NCI-H69 (cell line): ENCODE measurements around the gene AHRR.
A peak's percentile ranks its signal among the peaks of the same experiment; 100 is the strongest.
"Not testable (repeated sequence)": the region's sequence is repeated elsewhere in the genome, so short reads cannot be mapped to it uniquely, and the experiment has no call there.

Source experiments
- DNase-seq: peaks from one replicate; lab custom pipeline; 2025; lab: John Stamatoyannopoulos, UW

Gene AHRR

GRCh38 chr5:305459-305858 lies 16.1 kb upstream of the AHRR start:
- DNase-seq = no peak

- DNase-seq = no peak
Measured at GRCh38 chr5:306011-306805, 15.3 kb upstream of the AHRR start.

- no peak for DNase-seq
Measured at GRCh38 chr5:307306-307705, 14.2 kb upstream of the AHRR start.

GRCh38 chr5:307794-308579 lies 13.5 kb upstream of the AHRR start:
- no peak for DNase-seq

- no peak for DNase-seq
Measured at GRCh38 chr5:308672-309271, 12.7 kb upstream of the AHRR start.

- DNase-seq = not testable (repeated sequence)
Measured at GRCh38 chr5:309831-310230, 11.7 kb upstream of the AHRR start.

- no peak for DNase-seq
Measured at GRCh38 chr5:310516-310915, 11.0 kb upstream of the AHRR start.

- DNase-seq = no peak
Measured at GRCh38 chr5:310941-311434, 10.5 kb upstream of the AHRR start.

GRCh38 chr5:311963-312362 lies 9.6 kb upstream of the AHRR start:
- no peak for DNase-seq

- DNase-seq = no peak
Measured at GRCh38 chr5:312845-313244, 8.7 kb upstream of the AHRR start.

GRCh38 chr5:313265-313664 lies 8.2 kb upstream of the AHRR start:
- DNase-seq = no peak

- no peak for DNase-seq
Measured at GRCh38 chr5:313806-314376, 7.6 kb upstream of the AHRR start.

GRCh38 chr5:314676-315487 lies 6.6 kb upstream of the AHRR start:
- DNase-seq = no peak

GRCh38 chr5:315488-316209 lies 5.9 kb upstream of the AHRR start:
- DNase-seq = no peak

GRCh38 chr5:316210-317085 lies 5.1 kb upstream of the AHRR start:
- no peak for DNase-seq

GRCh38 chr5:317086-317811 lies 4.3 kb upstream of the AHRR start:
- no peak for DNase-seq

GRCh38 chr5:318341-318897 lies 3.1 kb upstream of the AHRR start:
- peak; percentile 22 for DNase-seq

- DNase-seq = no peak
Measured at GRCh38 chr5:318931-319601, 2.4 kb upstream of the AHRR start.
